ENCODE data around the gene YARS1. TPM values are rescaled to one million over a fixed set of nuclear protein-coding genes. Genes with fewer than 3 reads are reported as not detected.

The YARS1 gene
- total RNA-seq, 4 donors from 2014 or later = 23.9 to 54.5 (median 33.8) TPM

GRCh38 chr1:32758795-32759430 lies 58.2 kb downstream of the YARS1 start:
- TF ChIP-seq CTCF (IDR thresholded peaks at IDR 0.05) (no peak), EP300 (IDR thresholded peaks at IDR 0.05; ENCODE audit: low read depth) (no peak), POLR2AphosphoS5 (IDR thresholded peaks at IDR 0.05) (no peak), POLR2A (IDR thresholded peaks at IDR 0.05) (no peak)
- no peak for DNase-seq
- intact Hi-C loops (cut with DNase I; ENCODE audit: low total_unique reads) (no loop called here), in situ Hi-C loops (cut with MboI; ENCODE audit: low pct_ligation_motif_present in 1 of 4, low pct_unique_long_range_greater_than_20kb in 1 of 4, low sequenced_read_pairs in 3 of 4) (no loop called here)
- H3K4me1 ChIP-seq = peaks cover 37 to 92% (median 79%) of the 10 kb centered on the region in 4 donors
- H3K36me3 ChIP-seq = no peaks in the 10 kb centered on the region
- H3K9me3 ChIP-seq = no peaks in the 10 kb centered on the region
- peak overlapping the region; percentile 88 to 93 (median 91) for H3K27ac ChIP-seq
- peak overlapping the region in 1 of 4 donors; percentile 6 for H3K4me3 ChIP-seq
- H3K27me3 ChIP-seq = no peaks in the 10 kb centered on the region
- 25 to 50% methylated on average over 1 of the region's 1 CpG for WGBS, 2 donors (ENCODE audit: low coverage in 1 of 2)

GRCh38 chr1:32758177-32758794 lies 58.9 kb downstream of the YARS1 start:
- in situ Hi-C loops (cut with MboI; ENCODE audit: low pct_ligation_motif_present in 1 of 4, low pct_unique_long_range_greater_than_20kb in 1 of 4, low sequenced_read_pairs in 3 of 4) = no loop called here
- Histone ChIP-seq H3K27ac (peak overlapping the region; percentile 88 to 93 (median 91)), H3K36me3 (no peaks in the 10 kb centered on the region), H3K4me1 (peaks cover 37 to 94% (median 83%) of the 10 kb centered on the region in 4 donors), H3K27me3 (no peaks in the 10 kb centered on the region), H3K4me3 (no peak overlapping the region), H3K9me3 (no peaks in the 10 kb centered on the region)
- WGBS, 2 donors (ENCODE audit: low coverage in 1 of 2) = 68% methylated on average over 7 of the region's 7 CpGs; no CpG with 5 or more reads in 1 of the 2 donors
- no peak for DNase-seq
- no peak for TF ChIP-seq CTCF (IDR thresholded peaks at IDR 0.05)
- TF ChIP-seq POLR2A (IDR thresholded peaks at IDR 0.05) = no peak
- no peak for TF ChIP-seq EP300 (IDR thresholded peaks at IDR 0.05; ENCODE audit: low read depth)
- no peak for TF ChIP-seq POLR2AphosphoS5 (IDR thresholded peaks at IDR 0.05)
- intact Hi-C loops (cut with DNase I; ENCODE audit: low total_unique reads) = no loop called here

GRCh38 chr1:32757213-32757895 lies 59.8 kb downstream of the YARS1 start:
- in situ Hi-C loops (cut with MboI; ENCODE audit: low pct_ligation_motif_present in 1 of 4, low pct_unique_long_range_greater_than_20kb in 1 of 4, low sequenced_read_pairs in 3 of 4) = no loop called here
- Histone ChIP-seq H3K27me3 (no peaks in the 10 kb centered on the region), H3K4me3 (no peak overlapping the region), H3K4me1 (peaks cover 41 to 92% (median 84%) of the 10 kb centered on the region in 4 donors), H3K36me3 (no peaks in the 10 kb centered on the region), H3K27ac (peak overlapping the region; percentile 88 to 93 (median 91)), H3K9me3 (no peaks in the 10 kb centered on the region)
- TF ChIP-seq CTCF (IDR thresholded peaks at IDR 0.05) (no peak), POLR2A (IDR thresholded peaks at IDR 0.05) (peak; percentile 38), POLR2AphosphoS5 (IDR thresholded peaks at IDR 0.05) (peak in 1 of 3 donors; percentile 37), EP300 (IDR thresholded peaks at IDR 0.05; ENCODE audit: low read depth) (no peak)
- peak; percentile 67 for DNase-seq
- intact Hi-C loops (cut with DNase I; ENCODE audit: low total_unique reads) = no loop called here
- 63 to 65% methylated on average over 4 of the region's 4 CpGs for WGBS, 2 donors (ENCODE audit: low coverage in 1 of 2)

- peaks cover 26 to 77% (median 69%) of the 10 kb centered on the region in 4 donors for H3K4me1 ChIP-seq
- no peak for TF ChIP-seq EP300 (IDR thresholded peaks at IDR 0.05; ENCODE audit: low read depth)
- TF ChIP-seq CTCF (IDR thresholded peaks at IDR 0.05) = no peak
- TF ChIP-seq POLR2AphosphoS5 (IDR thresholded peaks at IDR 0.05) = no peak
- TF ChIP-seq POLR2A (IDR thresholded peaks at IDR 0.05) = no peak
- H3K27ac ChIP-seq = peak overlapping the region; percentile 88 to 93 (median 91)
- DNase-seq = no peak
- no peak overlapping the region for H3K4me3 ChIP-seq
- intact Hi-C loops (cut with DNase I; ENCODE audit: low total_unique reads) (no loop called here), in situ Hi-C loops (cut with MboI; ENCODE audit: low pct_ligation_motif_present in 1 of 4, low pct_unique_long_range_greater_than_20kb in 1 of 4, low sequenced_read_pairs in 3 of 4) (no loop called here)
- H3K9me3 ChIP-seq = no peaks in the 10 kb centered on the region
- no peaks in the 10 kb centered on the region for H3K27me3 ChIP-seq
- H3K36me3 ChIP-seq = no peaks in the 10 kb centered on the region
- 72 to 77% methylated on average over 3 of the region's 3 CpGs for WGBS, 2 donors (ENCODE audit: low coverage in 1 of 2)
Measured at GRCh38 chr1:32755810-32756159, 61.4 kb downstream of the YARS1 start.

All from transverse colon (tissue), 4 donors.